22Rv1 (cell line): ENCODE results near the gene PEAK1.

Experiments used
- H3K27ac ChIP-seq: fragments of 450-650 bp; 2 replicates; pipeline ENCODE4 v1.5.1; 2017
- ZFX ChIP-seq: fragments of 450-650 bp; IDR thresholded peaks from 2 replicates; pipeline ENCODE4 v1.6.1; 2017; ENCODE audit warnings: antibody characterized with exemption, borderline replicate concordance
- TF ChIP-seq, protein P1 (sequence below): fragments of 450-650 bp; IDR thresholded peaks from 2 replicates; pipeline ENCODE4 v1.5.1; 2017; ENCODE audit warnings: mild to moderate bottlenecking

The PEAK1 gene

GRCh38 chr15:77243716-77244401 lies 176.0 kb downstream of the PEAK1 start:
- TF ChIP-seq, protein P1, sequence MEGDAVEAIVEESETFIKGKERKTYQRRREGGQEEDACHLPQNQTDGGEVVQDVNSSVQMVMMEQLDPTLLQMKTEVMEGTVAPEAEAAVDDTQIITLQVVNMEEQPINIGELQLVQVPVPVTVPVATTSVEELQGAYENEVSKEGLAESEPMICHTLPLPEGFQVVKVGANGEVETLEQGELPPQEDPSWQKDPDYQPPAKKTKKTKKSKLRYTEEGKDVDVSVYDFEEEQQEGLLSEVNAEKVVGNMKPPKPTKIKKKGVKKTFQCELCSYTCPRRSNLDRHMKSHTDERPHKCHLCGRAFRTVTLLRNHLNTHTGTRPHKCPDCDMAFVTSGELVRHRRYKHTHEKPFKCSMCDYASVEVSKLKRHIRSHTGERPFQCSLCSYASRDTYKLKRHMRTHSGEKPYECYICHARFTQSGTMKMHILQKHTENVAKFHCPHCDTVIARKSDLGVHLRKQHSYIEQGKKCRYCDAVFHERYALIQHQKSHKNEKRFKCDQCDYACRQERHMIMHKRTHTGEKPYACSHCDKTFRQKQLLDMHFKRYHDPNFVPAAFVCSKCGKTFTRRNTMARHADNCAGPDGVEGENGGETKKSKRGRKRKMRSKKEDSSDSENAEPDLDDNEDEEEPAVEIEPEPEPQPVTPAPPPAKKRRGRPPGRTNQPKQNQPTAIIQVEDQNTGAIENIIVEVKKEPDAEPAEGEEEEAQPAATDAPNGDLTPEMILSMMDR: no peak
- TF ChIP-seq ZFX: no peak
- H3K27ac ChIP-seq: no peak overlapping the region

GRCh38 chr15:77243135-77243534 lies 176.8 kb downstream of the PEAK1 start:
- no peak overlapping the region for H3K27ac ChIP-seq
- TF ChIP-seq, protein P1: no peak
- no peak for TF ChIP-seq ZFX

DNA sequence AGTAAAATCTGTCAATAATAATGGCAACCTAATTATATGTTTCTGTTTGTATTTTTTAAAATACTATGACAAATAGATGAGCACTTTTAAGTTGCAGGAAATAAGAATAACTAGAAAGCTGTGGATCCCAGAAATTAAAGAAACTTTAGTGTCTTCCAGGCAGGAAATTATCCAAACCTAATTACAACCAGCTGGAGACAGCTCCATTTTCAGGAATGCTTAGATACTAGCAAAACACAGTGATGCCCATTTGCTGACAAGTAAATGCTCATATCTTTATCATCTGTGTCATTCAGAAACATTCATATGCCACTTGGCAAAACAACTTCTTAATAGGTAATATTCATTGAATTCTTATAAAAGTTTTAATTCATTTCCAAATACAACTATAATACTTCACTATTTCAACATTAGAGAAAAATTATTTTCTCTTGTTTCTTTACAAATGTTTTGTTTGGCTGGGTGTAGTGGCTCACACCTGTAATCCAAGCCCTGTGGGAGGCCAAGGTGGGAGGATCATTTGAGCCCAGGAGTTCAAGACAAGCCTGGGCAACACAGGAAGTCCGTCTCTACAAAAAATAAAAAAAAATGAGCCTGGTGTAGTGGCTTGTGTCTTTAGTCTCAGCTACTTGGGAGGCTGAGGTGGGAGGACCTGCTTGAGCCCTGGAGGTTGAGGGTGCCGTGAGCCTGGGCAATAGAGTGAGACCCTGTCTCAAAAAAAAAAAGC lies 179.9 kb downstream of the PEAK1 start:
- TF ChIP-seq, protein P1: no peak
- no peak for TF ChIP-seq ZFX
- no peak overlapping the region for H3K27ac ChIP-seq

GRCh38 chr15:77235566-77235965 lies 184.3 kb downstream of the PEAK1 start:
- no peak overlapping the region for H3K27ac ChIP-seq
- TF ChIP-seq, protein P1: no peak
- no peak for TF ChIP-seq ZFX

- H3K27ac ChIP-seq: no peak overlapping the region
- TF ChIP-seq, protein P1: no peak
- no peak for TF ChIP-seq ZFX
These were observed 191.1 kb downstream of the PEAK1 start for GRCh38 chr15:77228828-77229227.

DNA sequence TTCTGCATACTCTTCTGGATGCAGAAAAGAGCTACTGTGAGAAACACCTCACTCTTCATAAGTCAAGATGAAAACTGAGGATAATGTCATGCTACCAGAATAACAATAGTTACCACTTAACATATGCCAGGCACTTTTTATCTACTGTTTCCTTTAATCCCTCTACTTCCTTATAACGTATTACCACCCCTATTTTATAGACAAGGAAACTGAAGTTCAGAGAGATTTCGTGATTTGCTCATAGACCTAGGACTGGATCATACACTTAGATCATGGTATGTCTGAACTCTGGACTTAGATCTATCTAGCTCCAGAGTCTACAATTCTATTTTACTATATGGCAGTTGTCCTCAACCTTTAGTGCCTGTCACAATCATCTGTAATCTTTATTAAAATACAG lies 193.3 kb downstream of the PEAK1 start:
- H3K27ac ChIP-seq: no peak overlapping the region
- no peak for TF ChIP-seq ZFX
- TF ChIP-seq, protein P1: no peak

DNA sequence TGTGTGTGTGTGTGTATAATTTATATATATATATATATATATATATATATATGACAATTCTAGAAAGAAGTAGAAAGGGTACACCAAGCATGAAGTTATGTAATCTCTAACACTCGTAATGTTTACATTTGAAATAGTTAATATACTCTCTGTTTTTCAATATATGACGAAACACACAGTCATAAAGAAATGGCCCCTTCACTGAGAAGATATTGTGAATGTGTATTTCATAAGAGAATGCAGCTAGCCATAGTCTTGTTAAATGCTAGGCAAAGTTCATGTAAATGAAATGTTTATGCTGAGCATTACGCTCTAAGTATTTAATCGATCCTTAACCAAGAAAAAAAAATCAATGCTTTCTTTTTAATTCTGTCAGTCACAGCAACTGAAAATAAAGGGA lies 194.3 kb downstream of the PEAK1 start:
- TF ChIP-seq, protein P1: no peak
- TF ChIP-seq ZFX: no peak
- H3K27ac ChIP-seq: no peak overlapping the region
